Activated CD8-positive, alpha-beta memory T cell treated with anti-CD3 and anti-CD28 coated beads for 36 hours (primary cell): ENCODE measurements around the gene BEST1. TPM values are rescaled to one million over a fixed set of nuclear protein-coding genes. Genes with fewer than 3 reads are reported as not detected.
"Not testable (repeated sequence)": the region's sequence is repeated elsewhere in the genome, so short reads cannot be mapped to it uniquely, and the experiment has no call there.

Experiments
- CTCF ChIA-PET: fragments of 350-600 bp; sonication (Branson Sonifier 250); formaldehyde crosslinking; loops from one replicate; lab custom pipeline; 2021; ENCODE audit warnings: antibody characterized with exemption; lab: Charles Lee
- POLR2A ChIA-PET: fragments of 350-600 bp; sonication (Branson Sonifier 250); formaldehyde crosslinking; loops from one replicate; lab custom pipeline; 2021; ENCODE audit warnings: antibody characterized with exemption; lab: Charles Lee
- total RNA-seq, 2 experiments: library from RNA; stranded (reverse); gene quantifications; one replicate each; pipeline ENCODE4 v1.2.3, GENCODE V29; 2021

Gene BEST1
- total RNA-seq, 2 experiments from 2014 or later = not detected

DNA sequence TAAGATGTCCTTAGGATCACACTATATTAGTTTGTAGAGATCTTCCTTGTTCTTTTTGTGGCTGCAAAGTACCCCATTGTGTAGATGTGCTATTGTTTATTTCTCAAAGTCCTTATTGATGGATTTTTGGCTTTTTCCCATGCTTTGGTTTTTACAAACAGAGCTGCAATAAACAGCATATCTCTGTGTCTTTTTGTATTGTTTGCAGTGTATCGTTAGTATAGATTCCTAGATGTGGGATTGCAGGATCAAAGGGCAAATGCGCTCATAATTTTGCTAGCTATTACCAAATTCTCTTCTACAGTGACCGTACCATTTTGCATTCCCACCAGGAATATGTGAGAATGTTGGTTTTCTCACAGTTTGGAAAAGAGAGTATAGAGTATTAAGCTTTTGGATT, 44.8 kb downstream of the BEST1 start:
- ChIA-PET CTCF (no interaction called here), POLR2A (no interaction called here)

DNA sequence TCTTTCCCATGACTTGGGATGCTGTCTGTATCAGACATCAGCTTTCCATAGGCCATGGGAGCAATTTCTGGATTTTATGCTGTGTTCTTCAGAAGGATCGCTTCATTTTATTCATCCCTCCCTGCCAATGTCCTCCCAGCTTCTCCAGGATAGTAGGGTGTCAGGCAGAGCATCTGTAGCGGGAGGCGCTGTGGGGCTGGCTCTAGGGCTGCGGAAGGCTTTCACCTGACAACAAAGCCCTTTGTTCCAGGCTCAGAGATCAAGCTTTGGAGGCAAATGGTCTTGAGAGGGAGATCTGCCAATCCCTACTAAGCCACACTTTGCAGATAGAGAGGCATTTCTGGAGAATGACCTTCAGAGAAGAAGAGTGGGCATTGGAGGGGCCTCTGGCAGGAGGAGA, 46.8 kb downstream of the BEST1 start:
- ChIA-PET POLR2A (no interaction called here), CTCF (no interaction called here)

DNA sequence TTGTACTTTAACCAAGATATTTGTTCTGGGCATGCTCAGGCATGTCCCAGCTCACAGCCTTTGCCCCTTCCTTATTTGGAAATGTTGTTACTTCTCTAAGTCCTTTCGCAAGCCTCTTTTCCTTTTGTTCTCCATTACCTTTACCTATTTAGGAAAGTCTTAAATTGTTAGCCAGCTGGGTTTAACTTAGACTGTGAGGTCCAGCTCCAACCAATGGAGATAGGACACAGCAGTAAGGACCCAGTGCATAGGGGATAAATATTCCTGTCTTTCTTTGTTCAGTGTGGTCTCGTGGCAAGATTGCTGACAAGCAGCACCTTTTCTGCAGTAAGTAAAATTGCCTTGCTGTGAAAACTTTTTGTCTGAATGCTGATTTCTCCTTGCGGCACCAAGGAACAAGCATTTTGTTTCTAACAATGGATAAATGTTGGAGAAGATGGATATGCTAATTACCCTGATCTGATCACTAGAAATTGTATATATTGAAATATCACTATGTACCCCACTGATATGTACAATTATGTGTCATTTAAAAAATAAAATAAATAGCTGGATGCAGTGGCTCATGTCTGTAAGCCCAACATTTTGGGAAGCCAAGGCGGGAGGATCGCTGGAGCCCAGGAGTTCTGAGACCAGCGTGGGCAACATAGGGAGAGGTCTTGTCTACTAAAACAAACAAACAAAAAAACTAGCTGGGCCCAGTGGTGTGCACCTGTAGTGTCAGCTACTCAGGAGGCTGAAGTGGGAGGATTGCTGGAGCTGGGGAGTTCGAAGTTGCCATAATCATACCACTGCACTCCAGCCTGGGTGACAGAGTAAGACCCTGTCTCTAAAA, 49.2 kb downstream of the BEST1 start:
- CTCF ChIA-PET = interaction anchor here (0.5 to 0.7 kb wide), 2 partner anchors 526 to 1627 kb away, joined by 3 to 4 read pairs; no protein-coding TSS in a partner anchor
- POLR2A ChIA-PET = no interaction called here

GRCh38 chr11:62000539-62001446, 50.6 kb downstream of the BEST1 start:
- ChIA-PET POLR2A (no interaction called here), CTCF (no interaction called here)

GRCh38 chr11:62001450-62002191, 51.5 kb downstream of the BEST1 start:
- ChIA-PET POLR2A (no interaction called here), CTCF (no interaction called here)

DNA sequence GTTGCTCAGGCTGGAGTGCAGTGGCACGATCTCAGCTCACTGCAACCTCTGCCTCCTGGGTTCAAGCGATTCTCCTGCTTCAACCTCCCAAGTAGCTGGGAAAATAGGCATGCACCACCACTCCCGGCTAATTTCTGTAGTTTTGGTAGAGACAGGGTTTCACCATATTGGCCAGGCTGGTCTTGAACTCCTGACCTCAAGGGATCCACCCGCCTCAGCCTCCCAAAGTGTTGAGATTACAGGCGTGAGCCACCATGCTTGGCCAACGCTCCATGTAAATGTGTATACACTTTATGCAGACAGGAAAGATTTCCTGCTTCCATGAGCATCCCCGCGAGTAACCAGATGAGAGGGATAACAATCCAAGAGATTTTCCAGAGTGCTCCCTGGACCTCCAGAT, 52.1 kb downstream of the BEST1 start:
- POLR2A ChIA-PET, CTCF ChIA-PET: not testable (repeated sequence)

DNA sequence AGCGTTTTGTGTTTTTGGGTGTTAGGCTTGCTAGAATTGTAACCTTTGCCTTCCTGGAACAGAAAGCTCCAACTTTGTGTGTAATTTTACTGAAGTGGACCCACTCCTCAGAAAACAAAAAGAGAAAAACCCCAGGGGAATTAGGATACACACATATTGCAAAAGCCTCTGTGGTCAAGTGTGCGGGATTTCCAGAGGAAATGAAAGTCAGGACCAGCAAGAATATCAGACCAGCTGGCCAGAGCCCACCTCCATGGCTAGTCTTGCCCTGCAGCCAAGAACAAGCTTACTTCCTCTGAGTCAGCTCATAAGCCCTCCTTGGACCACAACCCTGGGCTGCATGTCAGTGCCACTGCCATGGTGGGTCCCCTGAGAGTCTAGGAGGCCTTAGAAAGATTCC, 54.3 kb downstream of the BEST1 start:
- POLR2A ChIA-PET = no interaction called here
- CTCF ChIA-PET = no interaction called here

GRCh38 chr11:62008193-62008592, 58.0 kb downstream of the BEST1 start:
- ChIA-PET CTCF (no interaction called here), POLR2A (no interaction called here)

DNA sequence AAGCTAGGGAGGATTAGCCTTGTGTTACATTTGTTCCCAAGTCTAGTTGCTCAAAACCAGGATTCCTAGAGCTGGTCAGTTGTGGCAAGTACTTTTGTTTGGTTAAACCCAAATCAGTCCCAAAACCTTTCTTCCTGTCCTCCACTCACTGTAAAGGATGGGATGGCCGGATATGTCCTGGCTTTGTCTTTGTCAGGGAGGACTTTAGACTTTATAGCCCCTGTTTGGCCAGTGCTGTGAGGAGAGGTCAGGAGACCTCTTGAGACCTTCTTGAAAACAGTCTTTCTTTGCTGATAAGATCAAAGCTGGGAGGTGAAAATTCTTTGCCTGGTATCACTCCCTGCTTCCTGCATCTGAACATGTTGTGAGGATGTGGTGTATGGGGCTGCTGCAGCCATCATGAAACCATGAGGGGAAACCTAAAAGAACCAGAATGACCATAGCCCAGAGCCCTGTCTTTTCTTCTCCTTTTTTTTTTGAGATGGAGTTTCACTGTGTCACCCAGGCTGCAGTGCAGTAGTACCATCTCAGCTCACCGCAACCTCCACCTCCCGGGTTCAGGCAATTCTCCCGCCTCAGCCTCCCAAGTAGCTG, 60.9 kb downstream of the BEST1 start:
- CTCF ChIA-PET = interaction anchor here (1.9 kb wide), 1 partner anchor 71 kb away, joined by 4 read pairs; no protein-coding TSS in a partner anchor
- POLR2A ChIA-PET = interaction anchor here (0.6 kb wide), 1 partner anchor 374 kb away, joined by 3 read pairs; no protein-coding TSS in a partner anchor

DNA sequence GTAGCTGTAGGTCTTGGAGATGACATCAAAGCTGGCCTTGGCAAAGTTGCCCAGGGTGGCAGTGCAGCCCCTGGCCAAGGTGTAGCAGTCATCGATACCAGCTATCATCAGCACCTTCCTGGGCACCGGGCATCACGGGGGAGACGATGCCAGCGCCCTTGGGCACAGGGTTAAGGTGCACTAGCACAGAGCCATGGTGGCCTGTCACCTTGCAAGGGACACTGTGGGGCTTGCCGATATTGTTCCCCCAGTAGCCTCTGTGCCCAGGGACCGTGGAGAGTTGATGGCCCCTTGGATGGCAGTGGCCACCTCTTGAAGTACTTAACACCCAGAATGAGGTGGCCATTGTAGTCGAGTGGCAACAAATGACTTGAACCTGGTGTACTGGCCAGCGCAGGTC, 61.7 kb downstream of the BEST1 start:
- CTCF ChIA-PET = no interaction called here
- POLR2A ChIA-PET = no interaction called here

GRCh38 chr11:62012451-62012831, 62.3 kb downstream of the BEST1 start:
- ChIA-PET CTCF (no interaction called here), POLR2A (no interaction called here)

DNA sequence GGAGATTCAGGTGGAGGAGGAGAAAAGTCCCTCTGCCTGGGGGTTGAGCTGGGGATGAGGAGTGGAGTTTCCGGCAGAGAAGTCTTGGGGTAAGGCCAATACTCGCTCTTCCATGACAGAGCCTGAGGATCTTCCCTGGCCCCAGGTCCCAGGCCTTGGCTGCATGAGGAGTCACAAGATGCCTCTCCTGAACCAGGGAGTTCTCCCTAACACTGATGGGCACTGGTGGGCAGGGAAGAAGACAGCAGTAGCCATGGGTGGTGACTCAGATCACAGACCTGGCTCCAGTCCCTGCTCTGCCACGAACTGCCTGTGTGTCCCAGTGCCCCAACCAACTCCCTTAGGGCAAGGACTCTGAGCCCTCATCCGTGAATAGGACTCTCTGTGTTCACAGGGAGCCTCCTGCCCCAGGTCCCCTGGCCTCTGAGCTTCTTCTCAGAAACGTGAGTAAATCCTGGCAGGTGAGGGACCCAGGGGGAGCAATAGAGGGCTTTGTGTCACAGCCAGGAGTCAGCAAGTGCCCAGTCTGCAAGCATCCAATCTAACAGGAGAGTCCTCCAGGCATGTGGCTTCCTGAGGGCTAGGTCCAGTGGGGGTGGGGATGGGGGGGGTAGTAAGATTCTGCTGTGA, 62.8 kb downstream of the BEST1 start:
- ChIA-PET CTCF (no interaction called here), POLR2A (no interaction called here)

Other genes starting within 250 kb of the BEST1 start
- gene MYRF, start 197.7 kb upstream of the BEST1 start, total RNA-seq = 1 to 10 TPM in 1 of 2 experiments, under 1 TPM in 1; 0.91 to 1.0 TPM
- 100 to 1,000 TPM; 152 to 160 TPM for gene TMEM258, start 157.8 kb upstream of the BEST1 start, total RNA-seq
- 100 to 1,000 TPM; 132 to 137 TPM for gene FEN1, start 157.4 kb upstream of the BEST1 start, total RNA-seq
- 10 to 100 TPM; 18.3 to 19.1 TPM for gene FADS1, start 133.3 kb upstream of the BEST1 start, total RNA-seq
- 10 to 100 TPM; 45.6 to 46.1 TPM for gene FADS2, start 122.1 kb upstream of the BEST1 start, total RNA-seq
- gene FADS3, start 58.8 kb upstream of the BEST1 start, total RNA-seq = 1 to 10 TPM; 8.2 to 9.7 TPM
- gene RAB3IL1, start 32.8 kb upstream of the BEST1 start, total RNA-seq = not detected
- 100 to 1,000 TPM; 543 to 554 TPM for gene FTH1, start 17.3 kb downstream of the BEST1 start, total RNA-seq
- 10 to 100 TPM; 81.8 to 84.0 TPM for gene INCENP, start 173.7 kb downstream of the BEST1 start, total RNA-seq
- not detected for gene SCGB1D1, start 239.9 kb downstream of the BEST1 start, total RNA-seq